Osteocyte (in vitro differentiated cells): ENCODE measurements around the gene CTSC. TPM values are rescaled to one million over a fixed set of nuclear protein-coding genes. Genes with fewer than 3 reads are reported as not detected.

Experiments
- DNase-seq: peaks from one replicate; pipeline ENCODE4 v3.0.0; 2021; ENCODE audit warnings: mixed read lengths; ENCODE audit not compliant: unreplicated experiment; ENCODE audit errors: extremely low spot score
- H3K27ac Mint-ChIP-seq: one replicate; pipeline ENCODE4 v1.8.0; 2021; ENCODE audit warnings: mild to moderate bottlenecking, mixed read lengths; ENCODE audit not compliant: unreplicated experiment
- H3K27me3 Mint-ChIP-seq: one replicate; pipeline ENCODE4 v1.8.0; 2021; ENCODE audit warnings: mixed read lengths; ENCODE audit not compliant: unreplicated experiment
- H3K36me3 Mint-ChIP-seq: one replicate; pipeline ENCODE4 v1.8.0; 2021; ENCODE audit warnings: mixed read lengths; ENCODE audit not compliant: unreplicated experiment
- H3K4me1 Mint-ChIP-seq: one replicate; pipeline ENCODE4 v1.8.0; 2021; ENCODE audit warnings: mixed read lengths; ENCODE audit not compliant: unreplicated experiment
- H3K4me3 Mint-ChIP-seq: one replicate; pipeline ENCODE4 v1.8.0; 2021; ENCODE audit warnings: mild to moderate bottlenecking, moderate library complexity, mixed read lengths; ENCODE audit not compliant: unreplicated experiment
- H3K9me3 Mint-ChIP-seq: one replicate; pipeline ENCODE4 v1.8.0; 2021; ENCODE audit warnings: mixed read lengths; ENCODE audit not compliant: unreplicated experiment
- total RNA-seq: library from RNA; stranded (reverse); gene quantifications from 2 replicates; pipeline ENCODE4 v1.2.1, GENCODE V29; 2021
- TF ChIP-seq, protein P1 (sequence below): fragments of 200-600 bp; sonication (generic); IDR thresholded peaks from 2 replicates; pipeline ENCODE4 v1.5.0; 2021; ENCODE audit warnings: antibody characterized with exemption, mild to moderate bottlenecking, moderate library complexity

CTSC gene
- total RNA-seq, 1 donor from 2014 or later, result 1.3 TPM

DNA sequence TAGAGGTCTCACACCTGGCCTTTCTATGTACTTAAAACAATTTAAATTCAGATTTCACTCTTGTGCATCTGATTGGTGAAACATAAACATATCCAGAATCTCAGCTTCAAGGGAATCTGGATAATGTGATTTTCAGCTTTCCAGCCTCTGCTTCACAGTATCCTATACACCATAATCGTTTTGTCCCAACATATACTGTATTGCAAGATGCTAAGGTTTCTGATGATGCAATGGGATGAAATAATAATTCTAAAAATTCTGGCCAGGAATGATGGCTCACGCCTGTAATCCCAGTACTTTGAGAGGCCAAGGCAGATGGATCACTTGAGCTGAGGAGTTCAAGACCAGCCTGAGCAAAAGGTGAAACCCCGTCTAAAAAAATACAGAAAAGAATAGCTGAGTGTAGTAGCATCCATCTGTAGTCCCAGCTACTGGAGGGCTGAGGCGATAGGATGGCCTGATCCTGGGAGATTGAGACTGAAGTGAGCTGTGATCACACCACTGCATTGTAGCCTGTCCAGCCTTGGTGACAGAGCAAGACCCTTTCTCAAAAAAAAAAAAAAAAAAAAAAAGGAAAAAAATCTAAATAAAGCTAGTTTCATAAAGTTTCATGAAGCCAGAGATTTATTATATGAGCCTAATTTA lies 41.0 kb upstream of the CTSC start:
- peaks cover 33% of the 10 kb centered on the region for H3K27me3 Mint-ChIP-seq
- TF ChIP-seq, protein P1, sequence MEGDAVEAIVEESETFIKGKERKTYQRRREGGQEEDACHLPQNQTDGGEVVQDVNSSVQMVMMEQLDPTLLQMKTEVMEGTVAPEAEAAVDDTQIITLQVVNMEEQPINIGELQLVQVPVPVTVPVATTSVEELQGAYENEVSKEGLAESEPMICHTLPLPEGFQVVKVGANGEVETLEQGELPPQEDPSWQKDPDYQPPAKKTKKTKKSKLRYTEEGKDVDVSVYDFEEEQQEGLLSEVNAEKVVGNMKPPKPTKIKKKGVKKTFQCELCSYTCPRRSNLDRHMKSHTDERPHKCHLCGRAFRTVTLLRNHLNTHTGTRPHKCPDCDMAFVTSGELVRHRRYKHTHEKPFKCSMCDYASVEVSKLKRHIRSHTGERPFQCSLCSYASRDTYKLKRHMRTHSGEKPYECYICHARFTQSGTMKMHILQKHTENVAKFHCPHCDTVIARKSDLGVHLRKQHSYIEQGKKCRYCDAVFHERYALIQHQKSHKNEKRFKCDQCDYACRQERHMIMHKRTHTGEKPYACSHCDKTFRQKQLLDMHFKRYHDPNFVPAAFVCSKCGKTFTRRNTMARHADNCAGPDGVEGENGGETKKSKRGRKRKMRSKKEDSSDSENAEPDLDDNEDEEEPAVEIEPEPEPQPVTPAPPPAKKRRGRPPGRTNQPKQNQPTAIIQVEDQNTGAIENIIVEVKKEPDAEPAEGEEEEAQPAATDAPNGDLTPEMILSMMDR, result no peak
- no peak for DNase-seq
- no peaks in the 10 kb centered on the region for H3K9me3 Mint-ChIP-seq
- no peak overlapping the region for H3K4me3 Mint-ChIP-seq
- no peak overlapping the region for H3K27ac Mint-ChIP-seq
- no peaks in the 10 kb centered on the region for H3K4me1 Mint-ChIP-seq
- H3K36me3 Mint-ChIP-seq, result no peaks in the 10 kb centered on the region

DNA sequence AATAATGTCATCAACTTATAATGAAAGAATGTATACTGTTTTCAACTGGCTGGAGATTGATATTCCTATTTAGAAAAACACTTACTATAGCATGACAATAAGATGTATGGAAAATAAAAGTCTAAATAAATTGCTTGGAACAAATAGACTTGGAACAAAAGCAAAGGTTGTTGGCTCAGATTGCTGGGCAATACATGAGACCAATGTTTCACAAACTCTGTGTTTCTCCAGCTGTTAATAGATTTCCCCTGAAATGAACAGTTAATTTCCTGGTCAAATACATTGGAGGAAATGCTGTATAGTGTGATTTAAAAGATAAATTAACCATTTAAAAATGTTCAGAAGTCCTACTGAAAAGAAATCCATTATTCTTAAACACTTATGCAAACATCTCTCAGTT lies 40.1 kb upstream of the CTSC start:
- H3K27ac Mint-ChIP-seq, result no peak overlapping the region
- TF ChIP-seq, protein P1, result no peak
- H3K27me3 Mint-ChIP-seq, result peaks cover 31% of the 10 kb centered on the region
- H3K9me3 Mint-ChIP-seq, result no peaks in the 10 kb centered on the region
- no peak for DNase-seq
- no peaks in the 10 kb centered on the region for H3K36me3 Mint-ChIP-seq
- H3K4me1 Mint-ChIP-seq, result no peaks in the 10 kb centered on the region
- H3K4me3 Mint-ChIP-seq, result no peak overlapping the region

DNA sequence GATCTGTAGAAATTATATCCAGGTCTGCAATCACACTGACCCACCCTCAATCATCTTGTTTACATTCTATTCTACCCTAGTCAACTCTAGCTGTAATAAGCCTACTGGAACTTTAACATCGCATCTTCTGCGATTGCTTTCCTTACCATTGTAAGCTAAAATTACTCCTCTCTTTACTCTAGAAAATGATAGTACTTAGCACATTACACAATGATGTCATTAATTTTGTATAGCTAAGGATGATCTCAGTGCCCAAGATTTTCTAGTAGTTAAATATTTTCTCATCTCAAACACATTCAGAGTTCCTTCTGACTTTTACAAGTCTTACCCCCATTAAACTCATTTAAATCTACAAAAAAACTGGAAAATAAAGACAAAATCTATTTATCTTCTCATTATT lies 39.6 kb upstream of the CTSC start:
- DNase-seq, result no peak
- TF ChIP-seq, protein P1, result no peak
- Mint-ChIP-seq H3K27me3 (peaks cover 31% of the 10 kb centered on the region), H3K4me3 (no peak overlapping the region), H3K9me3 (no peaks in the 10 kb centered on the region), H3K36me3 (no peaks in the 10 kb centered on the region), H3K4me1 (no peaks in the 10 kb centered on the region), H3K27ac (no peak overlapping the region)

DNA sequence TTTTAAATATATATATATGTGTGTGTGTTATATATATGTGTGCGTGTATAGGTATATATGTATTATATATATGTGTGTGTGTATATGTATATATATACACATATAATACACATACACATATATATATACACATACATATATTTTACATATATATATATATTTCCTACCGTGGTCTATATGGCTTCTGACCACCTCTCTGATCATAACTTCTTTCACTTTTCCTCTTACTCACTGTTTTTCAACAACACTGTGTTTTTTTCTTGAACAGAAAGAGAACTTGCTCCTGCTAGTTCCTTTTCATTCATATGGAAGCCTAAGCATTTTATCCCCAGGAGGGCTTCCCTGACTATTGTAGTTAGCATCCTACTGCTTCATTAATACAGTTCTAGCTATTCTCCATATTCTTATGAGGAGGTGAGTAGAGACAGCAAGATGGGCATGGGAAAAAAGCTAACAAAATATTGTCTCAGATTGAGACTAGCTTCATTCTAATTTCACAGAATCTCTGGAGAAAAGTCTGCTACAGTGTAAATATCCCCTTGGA lies 38.5 kb upstream of the CTSC start:
- Mint-ChIP-seq H3K4me3 (no peak overlapping the region), H3K36me3 (no peaks in the 10 kb centered on the region), H3K27me3 (peaks cover 36% of the 10 kb centered on the region), H3K4me1 (no peaks in the 10 kb centered on the region), H3K9me3 (no peaks in the 10 kb centered on the region), H3K27ac (no peak overlapping the region)
- DNase-seq, result no peak
- TF ChIP-seq, protein P1, result no peak

DNA sequence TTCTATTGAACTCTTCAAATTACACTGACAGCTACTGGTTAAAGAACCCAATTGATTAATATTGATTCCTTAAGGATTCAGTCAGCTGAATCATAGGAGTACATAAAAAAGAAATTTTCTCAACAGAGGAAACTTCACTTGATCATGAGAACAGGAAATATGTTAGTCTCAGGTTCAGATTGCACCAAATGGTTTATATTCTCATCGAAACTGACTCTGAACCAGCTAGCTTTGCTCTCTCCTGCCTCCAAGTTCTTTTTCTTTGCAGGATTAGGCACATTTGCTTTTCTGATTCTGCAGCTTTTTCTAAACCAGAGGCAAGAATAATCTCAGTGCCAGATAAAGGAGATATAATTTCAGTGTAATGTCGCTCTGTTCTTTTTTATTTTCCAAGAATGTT lies 33.2 kb upstream of the CTSC start:
- TF ChIP-seq, protein P1, result no peak
- DNase-seq, result no peak
- Mint-ChIP-seq H3K4me3 (no peak overlapping the region), H3K9me3 (no peaks in the 10 kb centered on the region), H3K36me3 (no peaks in the 10 kb centered on the region), H3K4me1 (no peaks in the 10 kb centered on the region), H3K27me3 (peaks cover 29% of the 10 kb centered on the region), H3K27ac (no peak overlapping the region)
